ENCODE results near the gene GREB1. TPM values are rescaled to one million over a fixed set of nuclear protein-coding genes. Genes with fewer than 3 reads are reported as not detected.

Gene GREB1
- total RNA-seq, 1 experiment from 2014 or later, result 6.2 TPM

DNA sequence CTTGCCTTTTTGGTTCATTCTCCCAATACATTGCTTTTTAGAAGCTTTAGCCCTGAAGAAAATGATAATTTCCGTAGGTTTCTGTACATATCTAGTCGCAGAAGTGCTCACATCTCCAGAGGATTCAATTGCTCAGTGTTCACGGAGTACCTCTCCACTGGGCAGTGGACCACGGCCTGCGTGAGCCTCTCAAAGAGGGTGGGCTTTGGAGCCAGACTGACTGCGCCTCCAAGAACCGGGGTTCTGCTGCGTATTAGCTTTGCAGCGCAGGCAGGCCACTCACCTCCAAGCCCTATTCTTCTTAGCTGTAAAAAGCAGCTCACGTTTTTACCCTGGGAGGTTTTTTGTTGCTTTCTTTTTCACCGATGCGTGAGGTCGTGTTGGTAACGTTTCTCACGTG, 100.7 kb downstream of the GREB1 start:
- Histone ChIP-seq H3K4me2 (ENCODE audit: low read length) (no peak overlapping the region), H3K9me2 (ENCODE audit: insufficient read depth) (no peaks in the 10 kb centered on the region), H3K36me3 (ENCODE audit: control insufficient read depth in 1 of 2, insufficient read depth in 2 of 2, low read length in 2 of 2) (no peaks in the 10 kb centered on the region), H4K20me1 (ENCODE audit: insufficient read depth) (no peaks in the 10 kb centered on the region), H3K79me2 (ENCODE audit: insufficient read depth, low read length) (no peaks in the 10 kb centered on the region), H3K4me3 (replicated peaks in 1 of 2; ENCODE audit: low read depth in 1 of 2, low read length in 2 of 2) (no peak overlapping the region), H2AFZ (ENCODE audit: low read depth, low read length, poor library complexity, severe bottlenecking) (no peak overlapping the region), H3K27me3 (ENCODE audit: insufficient read depth, low read length) (no peaks in the 10 kb centered on the region), H3K9ac (ENCODE audit: low read length) (no peak overlapping the region), H3K9me3 (ENCODE audit: control insufficient read depth in 1 of 2, insufficient read depth in 1 of 2, low read depth in 1 of 2, low read length in 2 of 2) (no peaks in the 10 kb centered on the region), H3K4me1 (ENCODE audit: control insufficient read depth in 1 of 2, insufficient read depth in 2 of 2, low read length in 2 of 2) (no peaks in the 10 kb centered on the region; a peak in 1 of 4 replicates), H3K27ac (ENCODE audit: low read depth, low read length) (no peak overlapping the region)
- no TSS peak for BruUV-seq (replicated peaks)
- ChIA-PET POLR2A (no interaction called here), CTCF (no interaction called here), RAD21 (ENCODE audit: low non-redundant PET in 1 of 2, low total read pairs in 2 of 2, uncharacterized antibody in 2 of 2, unreplicated experiment in 2 of 2) (no interaction called here)
- no peak for TF ChIP-seq SP1 (IDR thresholded peaks at IDR 0.05; ENCODE audit: low read depth)
- TF ChIP-seq, protein P1, sequence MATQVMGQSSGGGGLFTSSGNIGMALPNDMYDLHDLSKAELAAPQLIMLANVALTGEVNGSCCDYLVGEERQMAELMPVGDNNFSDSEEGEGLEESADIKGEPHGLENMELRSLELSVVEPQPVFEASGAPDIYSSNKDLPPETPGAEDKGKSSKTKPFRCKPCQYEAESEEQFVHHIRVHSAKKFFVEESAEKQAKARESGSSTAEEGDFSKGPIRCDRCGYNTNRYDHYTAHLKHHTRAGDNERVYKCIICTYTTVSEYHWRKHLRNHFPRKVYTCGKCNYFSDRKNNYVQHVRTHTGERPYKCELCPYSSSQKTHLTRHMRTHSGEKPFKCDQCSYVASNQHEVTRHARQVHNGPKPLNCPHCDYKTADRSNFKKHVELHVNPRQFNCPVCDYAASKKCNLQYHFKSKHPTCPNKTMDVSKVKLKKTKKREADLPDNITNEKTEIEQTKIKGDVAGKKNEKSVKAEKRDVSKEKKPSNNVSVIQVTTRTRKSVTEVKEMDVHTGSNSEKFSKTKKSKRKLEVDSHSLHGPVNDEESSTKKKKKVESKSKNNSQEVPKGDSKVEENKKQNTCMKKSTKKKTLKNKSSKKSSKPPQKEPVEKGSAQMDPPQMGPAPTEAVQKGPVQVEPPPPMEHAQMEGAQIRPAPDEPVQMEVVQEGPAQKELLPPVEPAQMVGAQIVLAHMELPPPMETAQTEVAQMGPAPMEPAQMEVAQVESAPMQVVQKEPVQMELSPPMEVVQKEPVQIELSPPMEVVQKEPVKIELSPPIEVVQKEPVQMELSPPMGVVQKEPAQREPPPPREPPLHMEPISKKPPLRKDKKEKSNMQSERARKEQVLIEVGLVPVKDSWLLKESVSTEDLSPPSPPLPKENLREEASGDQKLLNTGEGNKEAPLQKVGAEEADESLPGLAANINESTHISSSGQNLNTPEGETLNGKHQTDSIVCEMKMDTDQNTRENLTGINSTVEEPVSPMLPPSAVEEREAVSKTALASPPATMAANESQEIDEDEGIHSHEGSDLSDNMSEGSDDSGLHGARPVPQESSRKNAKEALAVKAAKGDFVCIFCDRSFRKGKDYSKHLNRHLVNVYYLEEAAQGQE (IDR thresholded peaks at IDR 0.05; ENCODE audit: low read depth), result no peak
- no peak for TF ChIP-seq SRF (IDR thresholded peaks at IDR 0.05; ENCODE audit: low read depth)
- TF ChIP-seq, protein P2, sequence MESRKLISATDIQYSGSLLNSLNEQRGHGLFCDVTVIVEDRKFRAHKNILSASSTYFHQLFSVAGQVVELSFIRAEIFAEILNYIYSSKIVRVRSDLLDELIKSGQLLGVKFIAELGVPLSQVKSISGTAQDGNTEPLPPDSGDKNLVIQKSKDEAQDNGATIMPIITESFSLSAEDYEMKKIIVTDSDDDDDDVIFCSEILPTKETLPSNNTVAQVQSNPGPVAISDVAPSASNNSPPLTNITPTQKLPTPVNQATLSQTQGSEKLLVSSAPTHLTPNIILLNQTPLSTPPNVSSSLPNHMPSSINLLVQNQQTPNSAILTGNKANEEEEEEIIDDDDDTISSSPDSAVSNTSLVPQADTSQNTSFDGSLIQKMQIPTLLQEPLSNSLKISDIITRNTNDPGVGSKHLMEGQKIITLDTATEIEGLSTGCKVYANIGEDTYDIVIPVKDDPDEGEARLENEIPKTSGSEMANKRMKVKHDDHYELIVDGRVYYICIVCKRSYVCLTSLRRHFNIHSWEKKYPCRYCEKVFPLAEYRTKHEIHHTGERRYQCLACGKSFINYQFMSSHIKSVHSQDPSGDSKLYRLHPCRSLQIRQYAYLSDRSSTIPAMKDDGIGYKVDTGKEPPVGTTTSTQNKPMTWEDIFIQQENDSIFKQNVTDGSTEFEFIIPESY (IDR thresholded peaks at IDR 0.05; ENCODE audit: extremely low read depth, insufficient replicate concordance, low read length), result no peak
- TF ChIP-seq RAD21 (IDR thresholded peaks at IDR 0.05; ENCODE audit: low read depth), result no peak
- TF ChIP-seq, protein P3, sequence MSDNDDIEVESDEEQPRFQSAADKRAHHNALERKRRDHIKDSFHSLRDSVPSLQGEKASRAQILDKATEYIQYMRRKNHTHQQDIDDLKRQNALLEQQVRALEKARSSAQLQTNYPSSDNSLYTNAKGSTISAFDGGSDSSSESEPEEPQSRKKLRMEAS (IDR thresholded peaks at IDR 0.05), result no peak
- ATAC-seq, result no peak
- DNase-seq (ENCODE audit: low read depth, low spot score), result no peak
- intact Hi-C loops (cut with micrococcal nuclease), result no loop called here
